CD4-positive, alpha-beta T cell treated with Interleukin-15 for 1 hour (primary cell): ENCODE results near the gene SLC4A2.
"Not testable (repeated sequence)": the region's sequence is repeated elsewhere in the genome, so short reads cannot be mapped to it uniquely, and the experiment has no call there.

ENCODE experiments used
- DNase-seq: peaks from one replicate; pipeline ENCODE4 v3.0.0-alpha.2; 2020

Gene SLC4A2

GRCh38 chr7:151059367-151060112, at the start of gene SLC4A2:
Gene SLC4A2 (plus strand): TSS chr7:151059589. CDS start chr7:151061988, 2,399 bp downstream.
- peak; percentile 49 for DNase-seq

- no peak for DNase-seq
Observed at GRCh38 chr7:151010037-151010306, 49.4 kb upstream of the SLC4A2 start.

GRCh38 chr7:151010307-151011096, 48.9 kb upstream of the SLC4A2 start:
- peak; percentile 51 for DNase-seq

- DNase-seq, result no peak
Observed at GRCh38 chr7:151011097-151011409, 48.3 kb upstream of the SLC4A2 start.

- DNase-seq, result not testable (repeated sequence)
Observed at GRCh38 chr7:151011616-151012015, 47.8 kb upstream of the SLC4A2 start.

- DNase-seq, result no peak
Observed at GRCh38 chr7:151012031-151012692, 47.2 kb upstream of the SLC4A2 start.

GRCh38 chr7:151012911-151013347, 46.5 kb upstream of the SLC4A2 start:
- no peak for DNase-seq

GRCh38 chr7:151013356-151013732, 46.0 kb upstream of the SLC4A2 start:
- no peak for DNase-seq

- DNase-seq, result peak; percentile 98
Observed at GRCh38 chr7:151013733-151014497, 45.5 kb upstream of the SLC4A2 start.

GRCh38 chr7:151014950-151015349, 44.4 kb upstream of the SLC4A2 start:
- peak; percentile 44 for DNase-seq

- DNase-seq, result no peak
Observed at GRCh38 chr7:151015967-151016366, 43.4 kb upstream of the SLC4A2 start.

GRCh38 chr7:151016505-151016904, 42.9 kb upstream of the SLC4A2 start:
- no peak for DNase-seq

- no peak for DNase-seq
Observed at GRCh38 chr7:151016942-151017341, 42.4 kb upstream of the SLC4A2 start.

- no peak for DNase-seq
Observed at GRCh38 chr7:151017370-151017952, 41.9 kb upstream of the SLC4A2 start.

GRCh38 chr7:151017953-151018420, 41.4 kb upstream of the SLC4A2 start:
- peak; percentile 77 for DNase-seq

- peak; percentile 32 for DNase-seq
Observed at GRCh38 chr7:151018421-151019129, 40.8 kb upstream of the SLC4A2 start.

GRCh38 chr7:151019130-151019447, 40.3 kb upstream of the SLC4A2 start:
- DNase-seq, result no peak

- DNase-seq, result no peak
Observed at GRCh38 chr7:151020231-151020630, 39.2 kb upstream of the SLC4A2 start.

GRCh38 chr7:151023232-151023631, 36.2 kb upstream of the SLC4A2 start:
- no peak for DNase-seq

- DNase-seq, result no peak
Observed at GRCh38 chr7:151024435-151025056, 34.8 kb upstream of the SLC4A2 start, which contains the start of gene ATG9B. Gene ATG9B (minus strand): TSS chr7:151024494. CDS start chr7:151024423, 71 bp downstream.

GRCh38 chr7:151025924-151026671, 33.3 kb upstream of the SLC4A2 start:
- no peak for DNase-seq
